H1 (cell line): ENCODE measurements around the gene FANCE. TPM values are rescaled to one million over a fixed set of nuclear protein-coding genes. Genes with fewer than 3 reads are reported as not detected.
A peak's percentile ranks its signal among the peaks of the same experiment; 100 is the strongest.

Source experiments
- CTCF ChIA-PET: fragments of 300-600 bp; sonication (Branson Sonifier 250); formaldehyde crosslinking; loops from one replicate; lab custom pipeline; 2021; ENCODE audit not compliant: partially characterized antibody; lab: Charles Lee
- POLR2A ChIA-PET: fragments of 300-600 bp; sonication (Branson Sonifier 250); formaldehyde crosslinking; loops from one replicate; lab custom pipeline; 2021; ENCODE audit warnings: inconsistent platforms; ENCODE audit not compliant: partially characterized antibody; lab: Charles Lee
- DNase-seq, 2 experiments: peaks; one replicate each; pipeline versions ENCODE4 v3.0.0 to v3.0.0-alpha.2; 2010 to 2022; ENCODE audit warnings: low spot score in 2 of 2, low read depth in 1 of 2, mixed read lengths in 1 of 2
- FAIRE-seq: peaks from 2 replicates; lab custom pipeline; 2011; peaks lifted over from hg19 to GRCh38; lab: Jason Lieb, UNC
- H2AFZ ChIP-seq: 2 replicates; pipeline ENCODE4 v1.8.1; 2012; ENCODE audit warnings: low read length, inconsistent platforms
- H2AK5ac ChIP-seq: 2 replicates; pipeline ENCODE4 v1.6.1; 2013; ENCODE audit warnings: low read depth, low read length
- H2BK120ac ChIP-seq: replicated peaks from 2 replicates; pipeline ENCODE3; 2013; ENCODE audit warnings: low read depth, low read length, inconsistent platforms
- H2BK12ac ChIP-seq: 2 replicates; pipeline ENCODE4 v1.6.1; 2013; ENCODE audit warnings: low read depth, low read length
- H2BK15ac ChIP-seq: 2 replicates; pipeline ENCODE4 v1.6.1; 2013; ENCODE audit warnings: low read length
- H2BK20ac ChIP-seq: 2 replicates; pipeline ENCODE4 v1.6.1; 2013; ENCODE audit warnings: low read length
- H2BK5ac ChIP-seq: 2 replicates; pipeline ENCODE4 v1.6.1; 2013; ENCODE audit warnings: low read depth, low read length
- H3K14ac ChIP-seq: 2 replicates; pipeline ENCODE4 v1.6.1; 2013; ENCODE audit warnings: inconsistent platforms; ENCODE audit not compliant: insufficient read length
- H3K18ac ChIP-seq: 2 replicates; pipeline ENCODE4 v1.6.1; 2013; ENCODE audit warnings: low read length; ENCODE audit errors: extremely low read depth
- H3K23ac ChIP-seq: 2 replicates; pipeline ENCODE4 v1.6.1; 2013; ENCODE audit warnings: inconsistent platforms; ENCODE audit not compliant: insufficient read length
- H3K23me2 ChIP-seq: 2 replicates; pipeline ENCODE4 v1.6.1; 2013; ENCODE audit warnings: low read depth, low read length
- H3K27ac ChIP-seq: 2 replicates; pipeline ENCODE4 v1.6.1; 2011; ENCODE audit warnings: low read depth, low read length, inconsistent platforms
- H3K27me3 ChIP-seq, 4 experiments: replicated peaks in 1 of 4; 1 replicate in 1 of 4; 2 replicates in 3 of 4; pipeline versions ENCODE4 v1.6.1 to v1.8.1; 2011 to 2013; ENCODE audit warnings: low read length in 3 of 4, mild to moderate bottlenecking in 3 of 4, inconsistent platforms in 2 of 4, mixed read lengths in 2 of 4, moderate library complexity in 1 of 4; ENCODE audit not compliant: control insufficient read depth in 3 of 4, insufficient read depth in 3 of 4; ENCODE audit errors: extremely low read depth in 1 of 4
- H3K36me3 ChIP-seq, 4 experiments: 2 replicates each; pipeline versions ENCODE4 v1.6.1 to v1.8.1; 2011 to 2013; ENCODE audit warnings: mild to moderate bottlenecking in 4 of 4, low read length in 3 of 4, moderate library complexity in 2 of 4, control low read depth in 1 of 4, inconsistent platforms in 1 of 4; ENCODE audit not compliant: insufficient read depth in 4 of 4, control insufficient read depth in 2 of 4
- H3K4ac ChIP-seq: replicated peaks from 2 replicates; pipeline ENCODE3; 2013; ENCODE audit warnings: low read length, low read depth, mixed read lengths, inconsistent platforms; ENCODE audit not compliant: insufficient read length
- H3K4me1 ChIP-seq, 4 experiments: replicated peaks in 1 of 4; 1 replicate in 1 of 4; 2 replicates in 3 of 4; pipeline versions ENCODE4 v1.6.1 to v1.8.1; 2011 to 2013; ENCODE audit warnings: low read length in 3 of 4, inconsistent platforms in 2 of 4, mixed read lengths in 1 of 4; ENCODE audit not compliant: insufficient read depth in 4 of 4, control insufficient read depth in 3 of 4
- H3K4me2 ChIP-seq, 2 experiments: 2 replicates each; pipeline versions ENCODE4 v1.6.1 to v1.8.1; 2011 to 2013; ENCODE audit warnings: low read depth in 2 of 2, low read length in 2 of 2, control low read depth in 1 of 2, inconsistent platforms in 1 of 2, mild to moderate bottlenecking in 1 of 2; ENCODE audit not compliant: insufficient read depth in 1 of 2
- H3K4me3 ChIP-seq, 4 experiments: fragments of 200-600, 300-600 bp in 1 of 4; sonication (generic), shearing (Covaris generic), sonication (Bioruptor Twin) in 1 of 4; 2 replicates each; pipeline versions ENCODE4 v1.5.1 to v1.8.1; 2011 to 2016; ENCODE audit warnings: low read length in 4 of 4, low read depth in 3 of 4, control low read depth in 2 of 4, inconsistent platforms in 2 of 4, mild to moderate bottlenecking in 2 of 4, mixed read lengths in 1 of 4, moderate library complexity in 1 of 4; ENCODE audit not compliant: insufficient read depth in 2 of 4; ENCODE audit errors: extremely low read depth in 1 of 4
- H3K56ac ChIP-seq: replicated peaks from 2 replicates; pipeline ENCODE3; 2013; ENCODE audit warnings: low read depth, mild to moderate bottlenecking, mixed read lengths, low read length, inconsistent platforms; ENCODE audit not compliant: insufficient read length
- H3K79me1 ChIP-seq: 2 replicates; pipeline ENCODE4 v1.6.1; 2013; ENCODE audit warnings: low read depth, low read length, control low read depth
- H3K79me2 ChIP-seq, 2 experiments: 2 replicates each; pipeline versions ENCODE4 v1.6.1 to v1.8.1; 2012 to 2013; ENCODE audit warnings: low read length in 2 of 2, mild to moderate bottlenecking in 2 of 2, inconsistent platforms in 1 of 2; ENCODE audit not compliant: insufficient read depth in 2 of 2, control insufficient read depth in 1 of 2
- H3K9ac ChIP-seq, 4 experiments: replicated peaks in 1 of 4; 1 replicate in 1 of 4; 2 replicates in 3 of 4; pipeline versions ENCODE4 v1.6.1 to v1.8.1; 2011 to 2013; ENCODE audit warnings: low read depth in 3 of 4, low read length in 3 of 4, control low read depth in 2 of 4, mild to moderate bottlenecking in 2 of 4, moderate library complexity in 2 of 4, inconsistent platforms in 1 of 4; ENCODE audit errors: extremely low read depth in 1 of 4
- H3K9me3 ChIP-seq, 2 experiments: 2 replicates each; pipeline versions ENCODE4 v1.6.1 to v1.8.1; 2012 to 2013; ENCODE audit warnings: mild to moderate bottlenecking in 2 of 2, moderate library complexity in 2 of 2, control low read depth in 1 of 2, inconsistent platforms in 1 of 2, low read depth in 1 of 2, low read length in 1 of 2, mixed read lengths in 1 of 2; ENCODE audit not compliant: insufficient read depth in 2 of 2
- H4K20me1 ChIP-seq, 2 experiments: replicated peaks in 1 of 2; 2 replicates each; pipeline versions ENCODE3 to v1.8.1; 2011 to 2013; ENCODE audit warnings: inconsistent platforms in 2 of 2, low read length in 2 of 2, mild to moderate bottlenecking in 1 of 2; ENCODE audit not compliant: insufficient read depth in 2 of 2, control insufficient read depth in 1 of 2
- H4K5ac ChIP-seq: 2 replicates; pipeline ENCODE4 v1.6.1; 2013; ENCODE audit warnings: low read length, low read depth, mixed read lengths, inconsistent platforms; ENCODE audit not compliant: insufficient read length
- H4K8ac ChIP-seq: 2 replicates; pipeline ENCODE4 v1.8.0; 2013; ENCODE audit warnings: mild to moderate bottlenecking, moderate library complexity, low read length, inconsistent platforms; ENCODE audit not compliant: insufficient read depth; ENCODE audit errors: extremely low read depth
- H4K91ac ChIP-seq: replicated peaks from 2 replicates; pipeline ENCODE3; 2013; ENCODE audit warnings: low read length, mixed read lengths, inconsistent platforms; ENCODE audit not compliant: insufficient read length
- GTF2F1 ChIP-seq: IDR thresholded peaks from 2 replicates; pipeline ENCODE4 v1.6.1; 2012; ENCODE audit warnings: low read depth, low read length, improper control_type of control experiment, borderline replicate concordance
- TBP ChIP-seq: IDR thresholded peaks from 2 replicates; pipeline ENCODE4 v1.6.1; 2011; ENCODE audit warnings: low read depth, low read length, improper control_type of control experiment
- WGBS, 2 experiments: shearing (Covaris generic) in 1 of 2; methylation state at CpG; one replicate each; pipeline versions ENCODE4 v1.1.6 to v1.1.7; 2013 to 2015; ENCODE audit warnings: low lambda C conversion rate in 2 of 2, mixed read lengths in 2 of 2, inconsistent platforms in 1 of 2, low coverage in 1 of 2, missing lambda C conversion rate in 1 of 2; ENCODE audit not compliant: insufficient replicate concordance in 2 of 2, insufficient coverage in 1 of 2, insufficient read length in 1 of 2; ENCODE audit errors: extremely low coverage in 1 of 2, missing lambda C conversion rate in 1 of 2; 5-methylcytosine and 5-hydroxymethylcytosine counted together
- polyA plus RNA-seq, 7 experiments: library from polyadenylated mRNA; depleted of rRNA in 3 of 7; stranded (reverse) in 5 of 7; unstranded in 2 of 7; fragments of >200 nt in 5 of 7; fragments of 200-250 nt in 2 of 7; gene quantifications; 1 replicate in 5 of 7; 2 replicates in 1 of 7; 4 replicates in 1 of 7; pipeline versions ENCODE4 v1.2.1 to v1.2.3, GENCODE V29; 2011 to 2013; ENCODE audit warnings: missing spikeins in 2 of 7, mixed read lengths in 2 of 7
- total RNA-seq: library from RNA; stranded (reverse); fragmentation: NEBNext Ultra II Directional; extraction: Animal tissue kit (Norgen Biotek cat#: 25700); gene quantifications from 2 replicates; pipeline ENCODE4 v1.2.1, GENCODE V29; 2021
- TF ChIP-seq, protein P1 (sequence below), 3 experiments: IDR thresholded peaks; 1 replicate in 2 of 3; 2 replicates in 1 of 3; pipeline versions ENCODE4 v1.5.1 to v1.6.1; 2011; ENCODE audit warnings: low read length in 3 of 3, mild to moderate bottlenecking in 3 of 3, inconsistent platforms in 2 of 3, low read depth in 1 of 3, moderate library complexity in 1 of 3; ENCODE audit not compliant: insufficient read depth in 1 of 3; ENCODE audit errors: control extremely low read depth in 1 of 3

FANCE gene
- total and polyA plus RNA-seq, 2 of the 8 experiments (the other 6 are each of a cell fraction or from before 2014, with no cell fraction given), result 16.1 to 17.0 TPM

DNA sequence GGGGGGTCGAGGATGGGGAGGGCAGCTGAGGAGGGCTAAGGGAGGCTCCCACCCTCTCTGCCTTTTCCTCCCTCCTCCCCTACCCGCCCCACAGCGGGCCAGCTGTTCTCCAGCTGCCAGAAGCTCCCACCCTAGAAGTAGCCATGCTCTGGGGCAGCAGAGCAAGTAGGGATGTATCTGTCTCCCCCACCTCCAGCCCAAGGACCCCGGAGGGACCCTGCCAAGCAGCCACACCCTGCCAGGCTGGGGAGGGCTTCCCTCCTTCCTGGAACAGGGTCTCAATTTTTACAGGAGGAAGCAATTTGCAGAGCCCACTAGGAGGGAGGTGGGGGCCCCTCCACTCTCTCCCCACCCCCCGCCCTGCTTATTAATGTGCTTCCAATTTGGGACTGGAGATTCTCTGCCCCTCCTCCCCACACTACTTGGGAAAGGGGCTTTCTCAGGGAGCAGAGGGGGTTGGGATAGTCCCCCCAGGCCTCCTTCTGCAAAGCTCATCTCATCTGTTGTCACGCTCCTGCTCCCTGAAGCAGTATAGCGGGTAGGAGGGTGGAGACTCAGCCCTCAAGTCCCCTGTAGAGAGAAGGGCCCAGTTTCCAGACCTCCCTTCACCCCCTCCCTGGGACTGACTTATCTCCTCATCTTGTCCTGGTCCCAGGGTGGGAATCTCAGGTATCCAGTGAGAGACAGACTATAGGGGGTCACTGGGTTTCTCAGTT, 40.3 kb downstream of the FANCE start:
- no peak overlapping the region for H3K56ac ChIP-seq
- 43% methylated on average over 6 of the region's 7 CpGs; no CpG with 5 or more reads in 1 of the 2 experiments for WGBS, 2 experiments
- H3K23ac ChIP-seq, result no peak overlapping the region
- H4K20me1 ChIP-seq, result peaks cover 15 to 29% of the 10 kb centered on the region in 2 experiments
- H4K8ac ChIP-seq, result 0 out of 2 replicates have a peak overlapping the region, but pooled peaks have one; percentile 0
- no peaks in the 10 kb centered on the region for H3K36me3 ChIP-seq
- H3K23me2 ChIP-seq, result peaks cover 3% of the 10 kb centered on the region
- H4K91ac ChIP-seq, result peak overlapping the region; percentile 59
- H3K9me3 ChIP-seq, result no peaks in the 10 kb centered on the region
- 0 out of 2 replicates have a peak overlapping the region, but pooled peaks have one; percentile 81 for H2BK15ac ChIP-seq
- peak overlapping the region; percentile 72; the same call in 1 of the 2 replicates for H2BK20ac ChIP-seq
- FAIRE-seq (no peak), DNase-seq (no peak)
- H2BK12ac ChIP-seq, result peak overlapping the region; percentile 92
- H3K79me2 ChIP-seq, result peaks cover 0 to 46% of the 10 kb centered on the region in 2 experiments; a peak in 2 of 4 replicates
- H3K79me1 ChIP-seq, result peaks cover 19% of the 10 kb centered on the region
- peak overlapping the region; percentile 99; the same call in 1 of the 2 replicates for H2BK5ac ChIP-seq
- no peak overlapping the region; the same call in 1 of the 2 replicates for H3K27ac ChIP-seq
- POLR2A ChIA-PET, result interaction anchor here (0.6 to 37.6 kb wide), 5 partner anchors 1 to 1117 kb away, joined by 3 to 1319 read pairs (median 5); partner anchors contain the start of genes RPL10A and TEAD3
- no peak overlapping the region; a peak in 2 of 7 replicates for H3K9ac ChIP-seq
- H3K4me2 ChIP-seq, result peak overlapping the region; percentile 85 to 96
- CTCF ChIA-PET, result interaction anchor here (1.0 to 1.4 kb wide), 6 partner anchors 16 to 44 kb away, joined by 3 to 7 read pairs (median 4); no protein-coding TSS in a partner anchor
- H3K27me3 ChIP-seq, result peaks cover 0 to 5% (median 2%) of the 10 kb centered on the region in 4 experiments; a peak in 3 of 7 replicates
- no peak overlapping the region for H2AFZ ChIP-seq
- H3K4ac ChIP-seq, result no peak overlapping the region
- H3K4me3 ChIP-seq, result peak overlapping the region in 1 of 4 experiments; percentile 56; a peak in 4 of 8 replicates
- H3K4me1 ChIP-seq, result peaks cover 30 to 68% (median 58%) of the 10 kb centered on the region in 4 experiments
- no peak overlapping the region for H2AK5ac ChIP-seq
- no peak overlapping the region for H3K14ac ChIP-seq
- H4K5ac ChIP-seq, result no peak overlapping the region
- H3K18ac ChIP-seq, result peak overlapping the region; percentile 68
- no peak overlapping the region for H2BK120ac ChIP-seq
- TF ChIP-seq GTF2F1 (no peak), TBP (no peak)
- TF ChIP-seq, protein P1, sequence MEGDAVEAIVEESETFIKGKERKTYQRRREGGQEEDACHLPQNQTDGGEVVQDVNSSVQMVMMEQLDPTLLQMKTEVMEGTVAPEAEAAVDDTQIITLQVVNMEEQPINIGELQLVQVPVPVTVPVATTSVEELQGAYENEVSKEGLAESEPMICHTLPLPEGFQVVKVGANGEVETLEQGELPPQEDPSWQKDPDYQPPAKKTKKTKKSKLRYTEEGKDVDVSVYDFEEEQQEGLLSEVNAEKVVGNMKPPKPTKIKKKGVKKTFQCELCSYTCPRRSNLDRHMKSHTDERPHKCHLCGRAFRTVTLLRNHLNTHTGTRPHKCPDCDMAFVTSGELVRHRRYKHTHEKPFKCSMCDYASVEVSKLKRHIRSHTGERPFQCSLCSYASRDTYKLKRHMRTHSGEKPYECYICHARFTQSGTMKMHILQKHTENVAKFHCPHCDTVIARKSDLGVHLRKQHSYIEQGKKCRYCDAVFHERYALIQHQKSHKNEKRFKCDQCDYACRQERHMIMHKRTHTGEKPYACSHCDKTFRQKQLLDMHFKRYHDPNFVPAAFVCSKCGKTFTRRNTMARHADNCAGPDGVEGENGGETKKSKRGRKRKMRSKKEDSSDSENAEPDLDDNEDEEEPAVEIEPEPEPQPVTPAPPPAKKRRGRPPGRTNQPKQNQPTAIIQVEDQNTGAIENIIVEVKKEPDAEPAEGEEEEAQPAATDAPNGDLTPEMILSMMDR (IDR thresholded peaks at IDR 0.05; ENCODE audit: control extremely low read depth in 1 of 3, insufficient read depth in 1 of 3, low read depth in 1 of 3, low read length in 3 of 3), result no peak
